Endothelial cell of umbilical vein (primary cell): ENCODE results near the gene MLIP. TPM values are rescaled to one million over a fixed set of nuclear protein-coding genes. Genes with fewer than 3 reads are reported as not detected.

Experiments
- BruUV-seq: library from RNA; stranded (reverse); fragments of 400-500 nt; replicated peaks from 2 replicates; lab custom pipeline; 2021; lab: Mats Ljungman, UMichigan
- CTCF ChIA-PET: fragments of 300-600, 350-600 bp; sonication (Branson Sonifier 250); formaldehyde crosslinking; loops from one replicate; lab custom pipeline; 2021; ENCODE audit warnings: antibody characterized with exemption, inconsistent platforms; lab: Charles Lee
- POLR2A ChIA-PET: fragments of 300-600, 350-600 bp; sonication (Branson Sonifier 250); formaldehyde crosslinking; loops from one replicate; lab custom pipeline; 2021; ENCODE audit warnings: antibody characterized with exemption, inconsistent platforms; lab: Charles Lee
- DNase-seq: peaks from one replicate; pipeline ENCODE4 v3.0.0-alpha.2; 2011; ENCODE audit warnings: low read depth, low spot score
- FAIRE-seq: peaks from 2 replicates; lab custom pipeline; 2011; peaks lifted over from hg19 to GRCh38; lab: Jason Lieb, UNC
- H2AFZ ChIP-seq: 2 replicates; pipeline ENCODE4 v1.6.0; 2012; ENCODE audit warnings: low read depth, low read length, control low read depth, inconsistent platforms
- H3K27ac ChIP-seq: 2 replicates; pipeline ENCODE4 v1.5.1; 2011; ENCODE audit warnings: low read depth, mild to moderate bottlenecking, control low read depth, low read length, moderate library complexity; ENCODE audit not compliant: insufficient read depth
- H3K27me3 ChIP-seq, 2 experiments: 2 replicates each; pipeline versions ENCODE4 v1.6.0 to v1.6.1; 2011; ENCODE audit warnings: low read length in 2 of 2, mixed read lengths in 1 of 2; ENCODE audit not compliant: control insufficient read depth in 2 of 2, insufficient read depth in 2 of 2
- H3K36me3 ChIP-seq, 2 experiments: 2 replicates in 1 of 2; 3 replicates in 1 of 2; pipeline ENCODE4 v1.5.1; 2011; ENCODE audit warnings: low read length in 2 of 2, mild to moderate bottlenecking in 1 of 2, moderate library complexity in 1 of 2; ENCODE audit not compliant: control insufficient read depth in 2 of 2, insufficient read depth in 2 of 2; ENCODE audit errors: extremely low read depth in 1 of 2
- H3K4me1 ChIP-seq: 3 replicates; pipeline ENCODE4 v1.5.1; 2011; ENCODE audit warnings: mild to moderate bottlenecking, low read length; ENCODE audit not compliant: control insufficient read depth, insufficient read depth; ENCODE audit errors: extremely low read depth
- H3K4me2 ChIP-seq: 2 replicates; pipeline ENCODE4 v1.6.1; 2011; ENCODE audit warnings: low read length, control low read depth, mixed read lengths; ENCODE audit not compliant: insufficient read depth
- H3K4me3 ChIP-seq, 3 experiments: fragments of 200-600 bp in 1 of 3; sonication (generic), shearing (Covaris generic) in 1 of 3; replicated peaks in 1 of 3; 2 replicates each; pipeline ENCODE4 v1.5.1; 2011 to 2016; ENCODE audit warnings: control low read depth in 3 of 3, low read length in 3 of 3, mild to moderate bottlenecking in 2 of 3, inconsistent platforms in 1 of 3, low read depth in 1 of 3, moderate library complexity in 1 of 3; ENCODE audit not compliant: insufficient read depth in 1 of 3
- H3K79me2 ChIP-seq: 2 replicates; pipeline ENCODE4 v1.6.0; 2012; ENCODE audit warnings: low read length, inconsistent platforms; ENCODE audit not compliant: control insufficient read depth, insufficient read depth
- H3K9ac ChIP-seq: replicated peaks from 2 replicates; pipeline ENCODE3; 2011; ENCODE audit warnings: low read length, control low read depth; ENCODE audit not compliant: insufficient read depth; ENCODE audit errors: extremely low read depth
- H3K9me1 ChIP-seq: replicated peaks from 3 replicates; pipeline ENCODE4 v1.6.0; 2011; ENCODE audit warnings: mild to moderate bottlenecking, low read length; ENCODE audit not compliant: control insufficient read depth, insufficient read depth; ENCODE audit errors: extremely low read depth
- H3K9me3 ChIP-seq: replicated peaks from 2 replicates; pipeline ENCODE4 v1.5.1; 2012; ENCODE audit warnings: low read length, inconsistent platforms; ENCODE audit not compliant: control insufficient read depth, insufficient read depth
- H4K20me1 ChIP-seq: replicated peaks from 2 replicates; pipeline ENCODE3; 2011; ENCODE audit warnings: mild to moderate bottlenecking, low read length; ENCODE audit not compliant: control insufficient read depth, insufficient read depth; ENCODE audit errors: extremely low read depth
- CTCF ChIP-seq, 2 donors: IDR thresholded peaks; 1 replicate in 1 of 2; 2 replicates in 1 of 2; pipeline ENCODE4 v1.5.1; 2011; ENCODE audit warnings: low read length in 2 of 2, mild to moderate bottlenecking in 2 of 2, moderate library complexity in 2 of 2, control low read depth in 1 of 2, inconsistent platforms in 1 of 2, low read depth in 1 of 2; ENCODE audit not compliant: insufficient read depth in 1 of 2; ENCODE audit errors: extremely low read depth in 1 of 2
- EZH2 ChIP-seq: IDR thresholded peaks from 2 replicates; pipeline ENCODE4 v1.6.1; 2012; ENCODE audit warnings: borderline replicate concordance, low read depth, mild to moderate bottlenecking, moderate library complexity, low read length, inconsistent platforms; ENCODE audit not compliant: severe bottlenecking
- FOS ChIP-seq: IDR thresholded peaks from 2 replicates; pipeline ENCODE4 v1.6.1; 2011; ENCODE audit warnings: mild to moderate bottlenecking, low read length, moderate library complexity, borderline replicate concordance; ENCODE audit not compliant: insufficient read depth
- GATA2 ChIP-seq: IDR thresholded peaks from 2 replicates; pipeline ENCODE4 v1.7.0; 2011; ENCODE audit warnings: low read depth, mild to moderate bottlenecking, moderate library complexity, mixed read lengths, low read length; ENCODE audit not compliant: insufficient read length, insufficient read depth
- JUN ChIP-seq: IDR thresholded peaks from 2 replicates; pipeline ENCODE4 v1.6.1; 2011; ENCODE audit warnings: borderline replicate concordance, low read depth; ENCODE audit not compliant: insufficient read length, insufficient read depth
- MAX ChIP-seq: IDR thresholded peaks from 2 replicates; pipeline ENCODE4 v1.6.1; 2011; ENCODE audit not compliant: insufficient read depth, insufficient read length
- MYC ChIP-seq: IDR thresholded peaks from one replicate; pipeline ENCODE4 v1.6.1; 2011; ENCODE audit warnings: mild to moderate bottlenecking, low read depth, low read length
- POLR2A ChIP-seq: IDR thresholded peaks from 2 replicates; pipeline ENCODE4 v1.6.1; 2012; ENCODE audit warnings: low read depth, mild to moderate bottlenecking, control low read depth, low read length
- POLR2AphosphoS5 ChIP-seq: IDR thresholded peaks from 2 replicates; pipeline ENCODE4 v1.6.1; 2012; ENCODE audit warnings: low read depth, mild to moderate bottlenecking, control low read depth, low read length, moderate library complexity; ENCODE audit not compliant: insufficient read depth
- dilution Hi-C: fragments of 300-500 bp; cut with MboI; formaldehyde crosslinking; loops from one replicate; pipeline ENCODE4 v1.15.0; 2019; ENCODE audit warnings: low sequenced_read_pairs; ENCODE audit not compliant: extremely low pct_ligation_motif_present
- intact Hi-C: fragments of 100-400 bp; cut with micrococcal nuclease; formaldehyde crosslinking; loops from one replicate; pipeline ENCODE4 v1.10.0; 2022
- polyA plus RNA-seq, 4 experiments: library from polyadenylated mRNA; depleted of rRNA in 3 of 4; stranded (reverse) in 3 of 4; unstranded in 1 of 4; fragments of >200 nt; gene quantifications; 2 replicates each; pipeline versions ENCODE4 v1.2.1 to v1.2.3, GENCODE V29; 2011 to 2012; ENCODE audit warnings: missing spikeins in 1 of 4
- total RNA-seq: library from RNA; stranded (reverse); gene quantifications from 2 replicates; pipeline ENCODE4 v1.2.3, GENCODE V29; 2021

Gene MLIP
- total and polyA plus RNA-seq, 2 donors (not counting 3 experiments of a cell fraction or from before 2014, with no cell fraction given): 4.1 to 11.6 TPM

- H3K27me3 ChIP-seq: no peaks in the 10 kb centered on the region
- no TSS peak for BruUV-seq
- dilution Hi-C loops: no loop called here
These were observed 12.7 kb upstream of the MLIP start for GRCh38 chr6:54098450-54099044.

More at GRCh38 chr6:54098450-54099044, 12.7 kb upstream of the MLIP start:
- POLR2A ChIA-PET: no interaction called here
- Histone ChIP-seq H3K4me3 (no peak overlapping the region), H4K20me1 (no peaks in the 10 kb centered on the region), H3K9me3 (no peaks in the 10 kb centered on the region), H3K27ac (no peak overlapping the region), H3K79me2 (no peaks in the 10 kb centered on the region), H2AFZ (no peak overlapping the region), H3K36me3 (no peaks in the 10 kb centered on the region), H3K9me1 (no peaks in the 10 kb centered on the region), H3K9ac (no peak overlapping the region), H3K4me2 (no peak overlapping the region), H3K4me1 (no peaks in the 10 kb centered on the region)
- TF ChIP-seq CTCF (IDR thresholded peaks at IDR 0.05; ENCODE audit: extremely low read depth in 1 of 2, insufficient read depth in 1 of 2, low read depth in 1 of 2, low read length in 2 of 2) (no peak), GATA2 (no peak), POLR2AphosphoS5 (no peak), EZH2 (no peak), MAX (no peak), JUN (no peak), MYC (no peak), FOS (no peak), POLR2A (no peak)
- DNase-seq (no peak), FAIRE-seq (no peak)
- CTCF ChIA-PET: interaction anchor here (1.9 kb wide), 1 partner anchor 9 kb away, joined by 6 read pairs; no protein-coding TSS in a partner anchor
- intact Hi-C loops: no loop called here
